ENCODE measurements around the gene IFT22.

DNA sequence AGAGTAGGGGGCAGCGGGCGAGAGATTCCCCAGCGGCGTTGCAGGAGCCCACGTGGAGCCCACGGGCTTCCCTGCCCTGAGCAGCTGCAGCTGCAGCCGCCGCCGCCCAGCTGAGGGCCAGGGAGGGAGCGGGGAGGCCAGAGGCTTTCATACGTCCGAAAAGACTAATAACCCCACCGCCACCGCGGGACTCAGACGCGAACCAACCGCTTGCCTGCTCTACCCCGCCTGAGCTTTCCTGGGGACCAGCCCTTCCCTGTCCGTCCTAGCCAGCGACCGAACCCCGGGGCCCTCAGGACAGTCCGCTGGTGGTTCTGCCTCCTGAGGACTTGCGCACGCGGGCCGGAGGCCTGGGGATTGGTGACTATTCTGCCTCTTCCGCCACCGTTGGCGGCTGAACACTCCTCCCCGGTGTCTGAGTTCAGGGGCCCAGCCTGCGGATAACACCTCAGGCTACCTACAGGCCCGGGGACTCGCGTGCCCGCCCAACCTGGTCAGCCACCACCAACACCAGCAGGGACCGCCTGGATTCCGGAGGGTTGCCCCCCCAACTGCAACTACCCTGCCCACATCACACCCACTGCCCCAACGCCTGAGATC lies 18.4 kb downstream of the IFT22 start:
- TF ChIP-seq EZH2phosphoT487 (IDR thresholded peaks at IDR 0.05; ENCODE audit: low read depth): no peak
- TF ChIP-seq, protein P1, sequence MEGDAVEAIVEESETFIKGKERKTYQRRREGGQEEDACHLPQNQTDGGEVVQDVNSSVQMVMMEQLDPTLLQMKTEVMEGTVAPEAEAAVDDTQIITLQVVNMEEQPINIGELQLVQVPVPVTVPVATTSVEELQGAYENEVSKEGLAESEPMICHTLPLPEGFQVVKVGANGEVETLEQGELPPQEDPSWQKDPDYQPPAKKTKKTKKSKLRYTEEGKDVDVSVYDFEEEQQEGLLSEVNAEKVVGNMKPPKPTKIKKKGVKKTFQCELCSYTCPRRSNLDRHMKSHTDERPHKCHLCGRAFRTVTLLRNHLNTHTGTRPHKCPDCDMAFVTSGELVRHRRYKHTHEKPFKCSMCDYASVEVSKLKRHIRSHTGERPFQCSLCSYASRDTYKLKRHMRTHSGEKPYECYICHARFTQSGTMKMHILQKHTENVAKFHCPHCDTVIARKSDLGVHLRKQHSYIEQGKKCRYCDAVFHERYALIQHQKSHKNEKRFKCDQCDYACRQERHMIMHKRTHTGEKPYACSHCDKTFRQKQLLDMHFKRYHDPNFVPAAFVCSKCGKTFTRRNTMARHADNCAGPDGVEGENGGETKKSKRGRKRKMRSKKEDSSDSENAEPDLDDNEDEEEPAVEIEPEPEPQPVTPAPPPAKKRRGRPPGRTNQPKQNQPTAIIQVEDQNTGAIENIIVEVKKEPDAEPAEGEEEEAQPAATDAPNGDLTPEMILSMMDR (IDR thresholded peaks at IDR 0.05; ENCODE audit: low read depth, low read length): no peak

Measured in OCI-LY3 (cell line).